H1 (cell line): ENCODE measurements around the gene LRBA. TPM values are rescaled to one million over a fixed set of nuclear protein-coding genes. Genes with fewer than 3 reads are reported as not detected.

Experiments used
- CTCF ChIA-PET: fragments of 300-600 bp; sonication (Branson Sonifier 250); formaldehyde crosslinking; loops from one replicate; lab custom pipeline; 2021; ENCODE audit not compliant: partially characterized antibody; lab: Charles Lee
- POLR2A ChIA-PET: fragments of 300-600 bp; sonication (Branson Sonifier 250); formaldehyde crosslinking; loops from one replicate; lab custom pipeline; 2021; ENCODE audit warnings: inconsistent platforms; ENCODE audit not compliant: partially characterized antibody; lab: Charles Lee
- DNase-seq, 2 experiments: peaks; one replicate each; pipeline versions ENCODE4 v3.0.0 to v3.0.0-alpha.2; 2010 to 2022; ENCODE audit warnings: low spot score in 2 of 2, low read depth in 1 of 2, mixed read lengths in 1 of 2
- FAIRE-seq: peaks from 2 replicates; lab custom pipeline; 2011; peaks lifted over from hg19 to GRCh38; lab: Jason Lieb, UNC
- H2AFZ ChIP-seq: 2 replicates; pipeline ENCODE4 v1.8.1; 2012; ENCODE audit warnings: low read length, inconsistent platforms
- H2AK5ac ChIP-seq: 2 replicates; pipeline ENCODE4 v1.6.1; 2013; ENCODE audit warnings: low read depth, low read length
- H2BK120ac ChIP-seq: replicated peaks from 2 replicates; pipeline ENCODE3; 2013; ENCODE audit warnings: low read depth, low read length, inconsistent platforms
- H2BK12ac ChIP-seq: 2 replicates; pipeline ENCODE4 v1.6.1; 2013; ENCODE audit warnings: low read depth, low read length
- H2BK15ac ChIP-seq: 2 replicates; pipeline ENCODE4 v1.6.1; 2013; ENCODE audit warnings: low read length
- H2BK20ac ChIP-seq: 2 replicates; pipeline ENCODE4 v1.6.1; 2013; ENCODE audit warnings: low read length
- H2BK5ac ChIP-seq: 2 replicates; pipeline ENCODE4 v1.6.1; 2013; ENCODE audit warnings: low read depth, low read length
- H3K14ac ChIP-seq: 2 replicates; pipeline ENCODE4 v1.6.1; 2013; ENCODE audit warnings: inconsistent platforms; ENCODE audit not compliant: insufficient read length
- H3K18ac ChIP-seq: 2 replicates; pipeline ENCODE4 v1.6.1; 2013; ENCODE audit warnings: low read length; ENCODE audit errors: extremely low read depth
- H3K23ac ChIP-seq: 2 replicates; pipeline ENCODE4 v1.6.1; 2013; ENCODE audit warnings: inconsistent platforms; ENCODE audit not compliant: insufficient read length
- H3K23me2 ChIP-seq: 2 replicates; pipeline ENCODE4 v1.6.1; 2013; ENCODE audit warnings: low read depth, low read length
- H3K27ac ChIP-seq: 2 replicates; pipeline ENCODE4 v1.6.1; 2011; ENCODE audit warnings: low read depth, low read length, inconsistent platforms
- H3K27me3 ChIP-seq, 4 experiments: replicated peaks in 1 of 4; 1 replicate in 1 of 4; 2 replicates in 3 of 4; pipeline versions ENCODE4 v1.6.1 to v1.8.1; 2011 to 2013; ENCODE audit warnings: low read length in 3 of 4, mild to moderate bottlenecking in 3 of 4, inconsistent platforms in 2 of 4, mixed read lengths in 2 of 4, moderate library complexity in 1 of 4; ENCODE audit not compliant: control insufficient read depth in 3 of 4, insufficient read depth in 3 of 4; ENCODE audit errors: extremely low read depth in 1 of 4
- H3K36me3 ChIP-seq, 4 experiments: 2 replicates each; pipeline versions ENCODE4 v1.6.1 to v1.8.1; 2011 to 2013; ENCODE audit warnings: mild to moderate bottlenecking in 4 of 4, low read length in 3 of 4, moderate library complexity in 2 of 4, control low read depth in 1 of 4, inconsistent platforms in 1 of 4; ENCODE audit not compliant: insufficient read depth in 4 of 4, control insufficient read depth in 2 of 4
- H3K4ac ChIP-seq: replicated peaks from 2 replicates; pipeline ENCODE3; 2013; ENCODE audit warnings: low read length, low read depth, mixed read lengths, inconsistent platforms; ENCODE audit not compliant: insufficient read length
- H3K4me1 ChIP-seq, 4 experiments: replicated peaks in 1 of 4; 1 replicate in 1 of 4; 2 replicates in 3 of 4; pipeline versions ENCODE4 v1.6.1 to v1.8.1; 2011 to 2013; ENCODE audit warnings: low read length in 3 of 4, inconsistent platforms in 2 of 4, mixed read lengths in 1 of 4; ENCODE audit not compliant: insufficient read depth in 4 of 4, control insufficient read depth in 3 of 4
- H3K4me2 ChIP-seq, 2 experiments: 2 replicates each; pipeline versions ENCODE4 v1.6.1 to v1.8.1; 2011 to 2013; ENCODE audit warnings: low read depth in 2 of 2, low read length in 2 of 2, control low read depth in 1 of 2, inconsistent platforms in 1 of 2, mild to moderate bottlenecking in 1 of 2; ENCODE audit not compliant: insufficient read depth in 1 of 2
- H3K4me3 ChIP-seq, 4 experiments: fragments of 200-600, 300-600 bp in 1 of 4; sonication (generic), shearing (Covaris generic), sonication (Bioruptor Twin) in 1 of 4; 2 replicates each; pipeline versions ENCODE4 v1.5.1 to v1.8.1; 2011 to 2016; ENCODE audit warnings: low read length in 4 of 4, low read depth in 3 of 4, control low read depth in 2 of 4, inconsistent platforms in 2 of 4, mild to moderate bottlenecking in 2 of 4, mixed read lengths in 1 of 4, moderate library complexity in 1 of 4; ENCODE audit not compliant: insufficient read depth in 2 of 4; ENCODE audit errors: extremely low read depth in 1 of 4
- H3K56ac ChIP-seq: replicated peaks from 2 replicates; pipeline ENCODE3; 2013; ENCODE audit warnings: low read depth, mild to moderate bottlenecking, mixed read lengths, low read length, inconsistent platforms; ENCODE audit not compliant: insufficient read length
- H3K79me1 ChIP-seq: 2 replicates; pipeline ENCODE4 v1.6.1; 2013; ENCODE audit warnings: low read depth, low read length, control low read depth
- H3K79me2 ChIP-seq, 2 experiments: 2 replicates each; pipeline versions ENCODE4 v1.6.1 to v1.8.1; 2012 to 2013; ENCODE audit warnings: low read length in 2 of 2, mild to moderate bottlenecking in 2 of 2, inconsistent platforms in 1 of 2; ENCODE audit not compliant: insufficient read depth in 2 of 2, control insufficient read depth in 1 of 2
- H3K9ac ChIP-seq, 4 experiments: replicated peaks in 1 of 4; 1 replicate in 1 of 4; 2 replicates in 3 of 4; pipeline versions ENCODE4 v1.6.1 to v1.8.1; 2011 to 2013; ENCODE audit warnings: low read depth in 3 of 4, low read length in 3 of 4, control low read depth in 2 of 4, mild to moderate bottlenecking in 2 of 4, moderate library complexity in 2 of 4, inconsistent platforms in 1 of 4; ENCODE audit errors: extremely low read depth in 1 of 4
- H3K9me3 ChIP-seq, 2 experiments: 2 replicates each; pipeline versions ENCODE4 v1.6.1 to v1.8.1; 2012 to 2013; ENCODE audit warnings: mild to moderate bottlenecking in 2 of 2, moderate library complexity in 2 of 2, control low read depth in 1 of 2, inconsistent platforms in 1 of 2, low read depth in 1 of 2, low read length in 1 of 2, mixed read lengths in 1 of 2; ENCODE audit not compliant: insufficient read depth in 2 of 2
- H4K20me1 ChIP-seq, 2 experiments: replicated peaks in 1 of 2; 2 replicates each; pipeline versions ENCODE3 to v1.8.1; 2011 to 2013; ENCODE audit warnings: inconsistent platforms in 2 of 2, low read length in 2 of 2, mild to moderate bottlenecking in 1 of 2; ENCODE audit not compliant: insufficient read depth in 2 of 2, control insufficient read depth in 1 of 2
- H4K5ac ChIP-seq: 2 replicates; pipeline ENCODE4 v1.6.1; 2013; ENCODE audit warnings: low read length, low read depth, mixed read lengths, inconsistent platforms; ENCODE audit not compliant: insufficient read length
- H4K8ac ChIP-seq: 2 replicates; pipeline ENCODE4 v1.8.0; 2013; ENCODE audit warnings: mild to moderate bottlenecking, moderate library complexity, low read length, inconsistent platforms; ENCODE audit not compliant: insufficient read depth; ENCODE audit errors: extremely low read depth
- H4K91ac ChIP-seq: replicated peaks from 2 replicates; pipeline ENCODE3; 2013; ENCODE audit warnings: low read length, mixed read lengths, inconsistent platforms; ENCODE audit not compliant: insufficient read length
- CTBP2 ChIP-seq: IDR thresholded peaks from 2 replicates; pipeline ENCODE4 v1.7.0; 2011; ENCODE audit warnings: borderline replicate concordance, mild to moderate bottlenecking, moderate library complexity, mixed read lengths, low read length; ENCODE audit not compliant: insufficient read depth, insufficient read length
- WGBS, 2 experiments: shearing (Covaris generic) in 1 of 2; methylation state at CpG; one replicate each; pipeline versions ENCODE4 v1.1.6 to v1.1.7; 2013 to 2015; ENCODE audit warnings: low lambda C conversion rate in 2 of 2, mixed read lengths in 2 of 2, inconsistent platforms in 1 of 2, low coverage in 1 of 2, missing lambda C conversion rate in 1 of 2; ENCODE audit not compliant: insufficient replicate concordance in 2 of 2, insufficient coverage in 1 of 2, insufficient read length in 1 of 2; ENCODE audit errors: extremely low coverage in 1 of 2, missing lambda C conversion rate in 1 of 2; 5-methylcytosine and 5-hydroxymethylcytosine counted together
- polyA plus RNA-seq, 7 experiments: library from polyadenylated mRNA; depleted of rRNA in 3 of 7; stranded (reverse) in 5 of 7; unstranded in 2 of 7; fragments of >200 nt in 5 of 7; fragments of 200-250 nt in 2 of 7; gene quantifications; 1 replicate in 5 of 7; 2 replicates in 1 of 7; 4 replicates in 1 of 7; pipeline versions ENCODE4 v1.2.1 to v1.2.3, GENCODE V29; 2011 to 2013; ENCODE audit warnings: missing spikeins in 2 of 7, mixed read lengths in 2 of 7
- total RNA-seq: library from RNA; stranded (reverse); fragmentation: NEBNext Ultra II Directional; extraction: Animal tissue kit (Norgen Biotek cat#: 25700); gene quantifications from 2 replicates; pipeline ENCODE4 v1.2.1, GENCODE V29; 2021

Gene LRBA
- total and polyA plus RNA-seq, 2 of the 8 experiments (the other 6 are each of a cell fraction or from before 2014, with no cell fraction given) = 54.6 to 83.2 TPM

DNA sequence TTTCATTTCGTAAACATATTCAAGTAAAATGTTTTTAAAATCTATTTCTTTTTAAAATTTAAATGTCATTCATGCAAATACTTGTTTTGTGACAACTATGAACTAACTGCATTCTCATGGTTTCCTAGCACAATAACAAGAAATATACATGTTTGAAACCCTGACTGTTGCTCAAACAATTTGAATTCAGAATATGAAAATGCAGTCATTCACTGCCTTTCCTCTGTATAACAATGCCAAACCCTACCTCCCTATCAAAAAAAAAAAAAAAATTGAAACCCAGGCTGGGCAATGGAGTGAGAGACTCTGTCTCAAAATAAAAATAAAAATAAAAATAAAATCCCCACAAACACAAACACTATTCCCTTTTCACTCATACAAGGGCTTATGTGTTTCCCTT, 391.0 kb downstream of the LRBA start:
- Histone ChIP-seq H2BK20ac (no peak overlapping the region), H3K79me1 (no peaks in the 10 kb centered on the region)
- no peak for TF ChIP-seq CTBP2

More for the DNA sequence above, 391.0 kb downstream of the LRBA start:
- no peak overlapping the region for H3K14ac ChIP-seq
- H3K56ac ChIP-seq = no peak overlapping the region
- no peaks in the 10 kb centered on the region for H3K23me2 ChIP-seq
- H2BK15ac ChIP-seq = no peak overlapping the region
- H3K18ac ChIP-seq = no peak overlapping the region
- no peak overlapping the region for H4K8ac ChIP-seq
- H2BK12ac ChIP-seq = no peak overlapping the region
- H4K91ac ChIP-seq = no peak overlapping the region
- no peak overlapping the region for H3K9ac ChIP-seq
- H4K5ac ChIP-seq = no peak overlapping the region
- H3K4me2 ChIP-seq = no peak overlapping the region
- no peak overlapping the region for H2AFZ ChIP-seq
- peaks cover 0 to 3% (median under 1%) of the 10 kb centered on the region in 4 experiments; a peak in 2 of 7 replicates for H3K4me1 ChIP-seq
- FAIRE-seq (no peak), DNase-seq (no peak)
- no peaks in the 10 kb centered on the region for H3K27me3 ChIP-seq
- H3K4me3 ChIP-seq = no peak overlapping the region
- 77% methylated on average over 1 of the region's 1 CpG; no CpG with 5 or more reads in 1 of the 2 experiments for WGBS, 2 experiments
- H2BK5ac ChIP-seq = no peak overlapping the region
- ChIA-PET CTCF (no interaction called here), POLR2A (no interaction called here)
- no peaks in the 10 kb centered on the region for H3K9me3 ChIP-seq
- H3K23ac ChIP-seq = no peak overlapping the region
- no peaks in the 10 kb centered on the region for H3K36me3 ChIP-seq
- no peak overlapping the region for H2AK5ac ChIP-seq
- H3K79me2 ChIP-seq = no peaks in the 10 kb centered on the region
- no peak overlapping the region for H2BK120ac ChIP-seq
- H3K4ac ChIP-seq = no peak overlapping the region
- no peaks in the 10 kb centered on the region for H4K20me1 ChIP-seq
- no peak overlapping the region for H3K27ac ChIP-seq
